HG02571 (cell line): ENCODE results near the gene MERTK.
"Not testable (repeated sequence)": the region's sequence is repeated elsewhere in the genome, so short reads cannot be mapped to it uniquely, and the experiment has no call there.

ENCODE experiments used
- ATAC-seq: cut with Tn5 transposase; IDR thresholded peaks from one replicate; pipeline ENCODE4 v1.9.1; 2021; ENCODE audit warnings: mild to moderate bottlenecking, moderate library complexity; ENCODE audit not compliant: unreplicated experiment

Gene MERTK

DNA sequence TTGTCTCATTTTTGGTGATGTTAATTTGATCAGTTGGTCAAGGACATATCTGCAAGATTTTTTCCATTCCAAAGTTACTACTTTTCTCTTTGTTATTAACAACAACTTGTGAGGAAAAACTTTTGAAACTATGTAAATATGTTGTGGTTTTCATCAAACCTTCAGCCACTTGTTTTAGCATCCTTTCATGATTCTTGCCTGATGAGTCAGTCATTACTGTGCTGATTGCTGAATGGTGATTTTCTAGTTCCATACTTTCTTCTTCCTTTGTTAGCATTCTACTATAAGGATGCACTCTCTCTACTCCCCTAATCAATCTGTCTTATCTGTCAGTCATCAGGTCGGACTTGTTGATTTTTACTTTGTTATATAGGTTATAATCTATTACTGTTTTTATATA lies 167.6 kb downstream of the MERTK start:
- no peak for ATAC-seq

- not testable (repeated sequence) for ATAC-seq
Observed at GRCh38 chr2:112069794-112070193, 171.4 kb downstream of the MERTK start.

DNA sequence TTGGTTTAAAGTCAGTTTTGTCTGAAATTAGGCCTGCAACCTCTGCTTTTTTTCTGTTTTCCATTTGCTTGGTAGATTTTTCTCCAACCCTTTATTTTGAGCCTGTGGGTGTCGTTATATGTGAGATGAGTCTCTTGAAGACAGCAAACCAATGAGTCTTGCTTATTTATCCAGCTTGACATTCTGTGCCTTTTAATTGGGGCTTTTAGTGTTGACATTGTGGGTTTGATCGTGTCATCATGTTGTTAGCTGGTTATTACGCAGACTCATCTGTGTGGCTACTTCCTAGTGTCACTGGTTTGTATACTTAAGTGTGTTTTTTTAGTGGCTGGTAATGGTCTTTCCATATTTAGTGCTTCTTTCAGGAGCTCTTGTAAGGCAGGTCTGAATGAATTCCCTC lies 175.5 kb downstream of the MERTK start:
- ATAC-seq: no peak

DNA sequence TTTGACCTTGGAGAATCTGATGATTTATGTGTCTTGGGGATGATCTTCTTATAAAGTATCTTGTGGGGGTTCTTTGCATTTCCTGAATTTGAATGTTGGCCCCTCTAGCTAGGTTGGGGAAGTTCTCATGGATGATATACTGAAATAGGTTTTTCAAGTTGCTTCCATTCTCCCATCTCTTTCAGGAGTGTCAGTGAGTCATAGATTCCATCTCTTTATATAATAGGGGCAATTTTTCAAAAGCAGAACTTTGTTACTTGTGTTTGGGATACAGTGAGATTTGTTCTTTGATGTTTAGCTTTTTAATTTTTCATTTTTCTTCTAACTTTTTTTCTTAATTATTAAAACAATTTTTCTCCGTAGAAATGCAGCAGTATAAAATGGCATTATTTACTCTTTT lies 176.1 kb downstream of the MERTK start:
- ATAC-seq: no peak

GRCh38 chr2:112075490-112076260 lies 177.3 kb downstream of the MERTK start:
- ATAC-seq: no peak

GRCh38 chr2:112077814-112078213 lies 179.4 kb downstream of the MERTK start:
- ATAC-seq: no peak
